A673 (cell line): ENCODE data around the gene DKKL1.
"Not testable (repeated sequence)": the region's sequence is repeated elsewhere in the genome, so short reads cannot be mapped to it uniquely, and the experiment has no call there.

Experiments used
- CTCF ChIP-seq: fragments of 300-800, 200-600 bp; sonication (generic); conservative IDR thresholded peaks from 2 replicates; pipeline ENCODE4 v1.5.1; 2017; ENCODE audit warnings: low read depth, mild to moderate bottlenecking, antibody characterized with exemption, low read length, moderate library complexity, mixed read lengths
- EZH2 ChIP-seq: fragments of 200-600 bp; sonication (generic); IDR thresholded peaks from 2 replicates; pipeline ENCODE4 v1.6.1; 2017; ENCODE audit warnings: borderline replicate concordance, low read depth, mild to moderate bottlenecking, mixed read lengths, antibody characterized with exemption, low read length; ENCODE audit not compliant: poor library complexity, severe bottlenecking

- TF ChIP-seq CTCF, EZH2: not testable (repeated sequence)
Observed at GRCh38 chr19:49373174-49373573, 9.5 kb downstream of the DKKL1 start.
